Measurements from ENCODE around the gene PPRC1.
"Not testable (repeated sequence)": the region's sequence is repeated elsewhere in the genome, so short reads cannot be mapped to it uniquely, and the experiment has no call there.

Gene PPRC1

GRCh38 chr10:102150970-102151773, 18.3 kb downstream of the PPRC1 start:
- peak; percentile 77 for DNase-seq

- peak; percentile 99 for DNase-seq
Observed at GRCh38 chr10:102151774-102152544, 19.1 kb downstream of the PPRC1 start, which contains the start of gene NOLC1. NOLC1 (plus strand) TSS chr10:102152389; CDS start chr10:102152411, 22 bp downstream.

- peak; percentile 15 for DNase-seq
Observed at GRCh38 chr10:102152545-102152890, 19.7 kb downstream of the PPRC1 start.

- no peak for DNase-seq
Observed at GRCh38 chr10:102153093-102153620, 20.3 kb downstream of the PPRC1 start.

GRCh38 chr10:102154466-102155116, 21.8 kb downstream of the PPRC1 start:
- DNase-seq, result no peak

GRCh38 chr10:102157224-102157623, 24.4 kb downstream of the PPRC1 start:
- no peak for DNase-seq

- peak; percentile 50 for DNase-seq
Observed at GRCh38 chr10:102159051-102159597, 26.3 kb downstream of the PPRC1 start.

- DNase-seq, result no peak
Observed at GRCh38 chr10:102159831-102160230, 27.0 kb downstream of the PPRC1 start.

- no peak for DNase-seq
Observed at GRCh38 chr10:102163342-102163989, 30.6 kb downstream of the PPRC1 start.

GRCh38 chr10:102167861-102168260, 35.0 kb downstream of the PPRC1 start:
- DNase-seq, result no peak

- no peak for DNase-seq
Observed at GRCh38 chr10:102170602-102171001, 37.8 kb downstream of the PPRC1 start.

GRCh38 chr10:102172288-102172687, 39.4 kb downstream of the PPRC1 start:
- no peak for DNase-seq

- peak; percentile 77 for DNase-seq
Observed at GRCh38 chr10:102175415-102175814, 42.6 kb downstream of the PPRC1 start.

GRCh38 chr10:102184606-102185005, 51.8 kb downstream of the PPRC1 start:
- no peak for DNase-seq

GRCh38 chr10:102185272-102185671, 52.4 kb downstream of the PPRC1 start:
- DNase-seq, result no peak

GRCh38 chr10:102185811-102186527, 53.1 kb downstream of the PPRC1 start:
- peak; percentile 64 for DNase-seq

GRCh38 chr10:102188298-102188940, 55.6 kb downstream of the PPRC1 start:
- DNase-seq, result no peak

- DNase-seq, result not testable (repeated sequence)
Observed at GRCh38 chr10:102188941-102189898, 56.4 kb downstream of the PPRC1 start.

GRCh38 chr10:102191956-102192355, 59.1 kb downstream of the PPRC1 start:
- no peak for DNase-seq

- peak; percentile 42 for DNase-seq
Observed at GRCh38 chr10:102195296-102195870, 62.5 kb downstream of the PPRC1 start.
